ENCODE data around the gene QRICH1. TPM values are rescaled to one million over a fixed set of nuclear protein-coding genes. Genes with fewer than 3 reads are reported as not detected.

The QRICH1 gene
- total and polyA plus RNA-seq, 2 of the 13 experiments (the other 11 are each of a cell fraction or from before 2014, with no cell fraction given), result 52.6 to 102 TPM

GRCh38 chr3:48983096-48983495, 110.8 kb downstream of the QRICH1 start:
- H3K9me3 ChIP-seq (ENCODE audit: low read length), result no peaks in the 10 kb centered on the region
- intact Hi-C loops (cut with micrococcal nuclease; ENCODE audit: unreplicated experiment) (no loop called here), in situ Hi-C loops (cut with HindIII; ENCODE audit: extremely low pct_ligation_motif_present, low pct_unique_long_range_greater_than_20kb) (no loop called here)
- H3K4me3 ChIP-seq (replicated peaks in 1 of 3; ENCODE audit: insufficient read depth in 1 of 3, low read depth in 2 of 3, low read length in 3 of 3), result no peak overlapping the region
- no peak for ATAC-seq
- H3K36me3 ChIP-seq (replicated peaks in 1 of 2; ENCODE audit: control insufficient read depth in 1 of 2, insufficient read depth in 2 of 2, low read length in 2 of 2), result peaks cover 35 to 59% of the 10 kb centered on the region in 2 experiments
- 100% methylated on average over 3 of the region's 4 CpGs for WGBS (ENCODE audit: low lambda C conversion rate)
- H3K4me1 ChIP-seq (ENCODE audit: insufficient read depth, low read length), result no peaks in the 10 kb centered on the region
- no peak for DNase-seq (ENCODE audit: low spot score)
- FAIRE-seq, result no peak
- H2AFZ ChIP-seq (ENCODE audit: low read length), result no peak overlapping the region
- BruUV-seq (replicated peaks), result no TSS peak
- H3K9ac ChIP-seq (ENCODE audit: insufficient read depth, low read depth, low read length), result no peak overlapping the region
- no peak overlapping the region for H3K4me2 ChIP-seq (ENCODE audit: low read depth, low read length)
- TF ChIP-seq WIZ (CRISPR knock-in tag; IDR thresholded peaks at IDR 0.05), result no peak
- TF ChIP-seq CCDC6 (CRISPR knock-in tag; IDR thresholded peaks at IDR 0.05), result no peak
- no peak for TF ChIP-seq ZNF251 (CRISPR knock-in tag; IDR thresholded peaks at IDR 0.05)
- no peak for TF ChIP-seq EEA1 (CRISPR knock-in tag; IDR thresholded peaks at IDR 0.05; ENCODE audit: borderline replicate concordance)
- TF ChIP-seq ZNF142 (CRISPR knock-in tag; IDR thresholded peaks at IDR 0.05), result no peak
- no peak for TF ChIP-seq TBP (CRISPR knock-in tag; IDR thresholded peaks at IDR 0.05)
- H3K79me2 ChIP-seq (ENCODE audit: insufficient read depth, low read length), result no peaks in the 10 kb centered on the region
- H4K20me1 ChIP-seq (ENCODE audit: insufficient read depth, low read length), result no peaks in the 10 kb centered on the region
- H3K27ac ChIP-seq (ENCODE audit: extremely low read length, insufficient read depth, low read length), result no peak overlapping the region
- ChIA-PET POLR2A (no interaction called here), CTCF (ENCODE audit: low intra/inter-chr PET ratio, low total read pairs) (no interaction called here)
- H3K27me3 ChIP-seq (ENCODE audit: control insufficient read depth in 1 of 2, insufficient read depth in 2 of 2, low read length in 2 of 2), result no peaks in the 10 kb centered on the region

All from HepG2 (cell line).